IMR-90 (cell line): ENCODE measurements around the gene COLEC12. TPM values are rescaled to one million over a fixed set of nuclear protein-coding genes. Genes with fewer than 3 reads are reported as not detected.

Source experiments
- ATAC-seq: fragments of 200-7000 bp; cut with Tn5 transposase; 2 replicates; pipeline ENCODE4 v1.9.1; 2020; ENCODE audit warnings: low read depth, mild to moderate bottlenecking, moderate library complexity
- BruUV-seq: library from RNA; stranded (reverse); fragments of 400-500 nt; replicated peaks from 2 replicates; lab custom pipeline; 2021; lab: Mats Ljungman, UMichigan
- CTCF ChIA-PET: fragments of 300-600 bp; formaldehyde crosslinking; extraction: SDS; loops from one replicate; lab custom pipeline; 2021; ENCODE audit warnings: antibody characterized with exemption; lab: Yijun Ruan, JAX
- POLR2A ChIA-PET: fragments of 300-600 bp; sonication (Branson Sonifier 250); formaldehyde crosslinking; loops from one replicate; lab custom pipeline; 2022; ENCODE audit warnings: antibody characterized with exemption; ENCODE audit not compliant: unreplicated experiment; lab: Charles Lee
- DNase-seq: peaks from one replicate; pipeline ENCODE4 v3.0.0; 2013
- H2AFZ ChIP-seq: replicated peaks from 2 replicates; pipeline ENCODE3; 2013; ENCODE audit warnings: low read length, mild to moderate bottlenecking; ENCODE audit not compliant: poor library complexity
- H2AK5ac ChIP-seq: 2 replicates; pipeline ENCODE4 v1.6.1; 2013; ENCODE audit warnings: low read depth, low read length, inconsistent platforms
- H2AK9ac ChIP-seq: replicated peaks from 2 replicates; pipeline ENCODE3; 2013; ENCODE audit warnings: mild to moderate bottlenecking, low read depth, low read length, moderate library complexity; ENCODE audit not compliant: poor library complexity
- H2BK120ac ChIP-seq: 2 replicates; pipeline ENCODE4 v1.6.1; 2013; ENCODE audit warnings: low read depth, low read length, inconsistent platforms
- H2BK15ac ChIP-seq: 3 replicates; pipeline ENCODE4 v1.6.1; 2013; ENCODE audit warnings: low read depth, low read length, inconsistent platforms
- H2BK20ac ChIP-seq: 2 replicates; pipeline ENCODE4 v1.6.1; 2013; ENCODE audit warnings: low read depth, mild to moderate bottlenecking, inconsistent platforms, low read length, moderate library complexity
- H2BK5ac ChIP-seq: 2 replicates; pipeline ENCODE4 v1.6.1; 2013; ENCODE audit warnings: mild to moderate bottlenecking, low read depth, low read length, inconsistent platforms; ENCODE audit not compliant: poor library complexity, severe bottlenecking
- H3K14ac ChIP-seq: replicated peaks from 2 replicates; pipeline ENCODE4 v1.6.1; 2013; ENCODE audit warnings: low read depth, low read length, inconsistent platforms
- H3K18ac ChIP-seq: 2 replicates; pipeline ENCODE4 v1.6.1; 2013; ENCODE audit warnings: low read depth, low read length, control low read depth
- H3K23ac ChIP-seq: 2 replicates; pipeline ENCODE4 v1.6.1; 2013; ENCODE audit warnings: low read depth, low read length, inconsistent platforms
- H3K27ac ChIP-seq: 2 replicates; pipeline ENCODE4 v1.5.1; 2013; ENCODE audit warnings: mild to moderate bottlenecking, control low read depth, low read length; ENCODE audit not compliant: insufficient read depth
- H3K27me3 ChIP-seq: 2 replicates; pipeline ENCODE4 v1.6.1; 2013; ENCODE audit warnings: low read length; ENCODE audit not compliant: control insufficient read depth, insufficient read depth
- H3K36me3 ChIP-seq: 2 replicates; pipeline ENCODE4 v1.6.1; 2013; ENCODE audit warnings: low read length, mixed read lengths; ENCODE audit not compliant: control insufficient read depth, insufficient read depth
- H3K4ac ChIP-seq: 2 replicates; pipeline ENCODE4 v1.6.1; 2013; ENCODE audit warnings: low read depth, low read length, inconsistent platforms
- H3K4me1 ChIP-seq: 2 replicates; pipeline ENCODE4 v1.6.1; 2013; ENCODE audit warnings: low read length, mixed read lengths; ENCODE audit not compliant: control insufficient read depth, insufficient read depth
- H3K4me2 ChIP-seq: 2 replicates; pipeline ENCODE4 v1.6.1; 2013; ENCODE audit warnings: low read depth, mild to moderate bottlenecking, control low read depth, low read length, moderate library complexity
- H3K4me3 ChIP-seq: 2 replicates; pipeline ENCODE4 v1.5.1; 2013; ENCODE audit warnings: low read depth, mild to moderate bottlenecking, control low read depth, low read length, moderate library complexity; ENCODE audit not compliant: insufficient read depth
- H3K56ac ChIP-seq: 2 replicates; pipeline ENCODE4 v1.6.1; 2013; ENCODE audit warnings: low read length, inconsistent platforms; ENCODE audit not compliant: insufficient read depth; ENCODE audit errors: extremely low read depth
- H3K79me1 ChIP-seq, 2 experiments: 2 replicates each; pipeline ENCODE4 v1.6.1; 2013; ENCODE audit warnings: low read length in 2 of 2, inconsistent platforms in 1 of 2, low read depth in 1 of 2
- H3K9ac ChIP-seq: 2 replicates; pipeline ENCODE4 v1.6.1; 2013; ENCODE audit warnings: low read depth, low read length, control low read depth
- H3K9me1 ChIP-seq: 2 replicates; pipeline ENCODE4 v1.6.1; 2013; ENCODE audit warnings: low read length, inconsistent platforms; ENCODE audit not compliant: insufficient read depth
- H3K9me3 ChIP-seq: 2 replicates; pipeline ENCODE4 v1.6.1; 2013; ENCODE audit warnings: low read length; ENCODE audit not compliant: control insufficient read depth, insufficient read depth
- H4K20me1 ChIP-seq: 2 replicates; pipeline ENCODE4 v1.6.1; 2013; ENCODE audit warnings: low read length, inconsistent platforms; ENCODE audit not compliant: insufficient read depth
- H4K5ac ChIP-seq: 2 replicates; pipeline ENCODE4 v1.6.1; 2013; ENCODE audit warnings: mild to moderate bottlenecking, low read depth, low read length, control low read depth
- H4K8ac ChIP-seq, 2 experiments: 2 replicates each; pipeline ENCODE4 v1.6.1; 2013; ENCODE audit warnings: low read depth in 2 of 2, low read length in 2 of 2, control low read depth in 1 of 2, inconsistent platforms in 1 of 2
- H4K91ac ChIP-seq: 2 replicates; pipeline ENCODE4 v1.6.1; 2013; ENCODE audit warnings: low read depth, low read length, inconsistent platforms; ENCODE audit not compliant: insufficient read depth
- CEBPB ChIP-seq: IDR thresholded peaks from 2 replicates; pipeline ENCODE4 v1.6.1; 2012; ENCODE audit warnings: low read depth, low read length, improper control_type of control experiment
- POLR2A ChIP-seq: IDR thresholded peaks from 2 replicates; pipeline ENCODE4 v1.6.1; 2012; ENCODE audit warnings: mild to moderate bottlenecking, low read depth, low read length
- RAD21 ChIP-seq: IDR thresholded peaks from 2 replicates; pipeline ENCODE4 v1.6.1; 2012; ENCODE audit warnings: low read length, improper control_type of control experiment
- WGBS, 2 experiments: methylation state at CpG; one replicate each; pipeline versions ENCODE4 v1.1.5 to v1.1.7; 2013; ENCODE audit warnings: missing lambda C conversion rate in 2 of 2; ENCODE audit not compliant: insufficient read length in 1 of 2; ENCODE audit errors: extremely low coverage in 2 of 2; 5-methylcytosine and 5-hydroxymethylcytosine counted together
- dilution Hi-C: fragments of 300-500 bp; cut with HindIII; formaldehyde crosslinking; loops from one replicate; pipeline ENCODE4 v1.14.3; 2018; ENCODE audit warnings: low sequenced_read_pairs; ENCODE audit not compliant: unreplicated experiment
- in situ Hi-C: fragments of 300-500 bp; cut with MboI; formaldehyde crosslinking; loops from 3 replicates; pipeline ENCODE4 v1.14.3; 2019; ENCODE audit warnings: low sequenced_read_pairs, inconsistent platforms, mixed read lengths
- intact Hi-C: fragments of 100-400 bp; cut with micrococcal nuclease; formaldehyde crosslinking; loops from 2 replicates; pipeline ENCODE4 v1.10.0; 2022
- polyA plus RNA-seq, 3 experiments: library from polyadenylated mRNA; depleted of rRNA; stranded (reverse); fragments of >200 nt; gene quantifications; 2 replicates each; pipeline ENCODE4 v1.2.3, GENCODE V29; 2012; ENCODE audit warnings: low replicate concordance in 1 of 3
- total RNA-seq: library from RNA; depleted of rRNA; stranded (reverse); fragments of >200 nt; gene quantifications from 2 replicates; pipeline ENCODE4 v1.2.3, GENCODE V29; 2012
- TF ChIP-seq, protein P1 (sequence below): fragments of 150-350 bp; IDR thresholded peaks from 2 replicates; pipeline ENCODE4 v1.6.1; 2016; ENCODE audit warnings: low read depth, mild to moderate bottlenecking, low read length, moderate library complexity, borderline replicate concordance

The COLEC12 gene
- total and polyA plus RNA-seq, 2 of the 4 experiments (the other 2 are of a cell fraction) = 1.0 to 2.3 TPM

DNA sequence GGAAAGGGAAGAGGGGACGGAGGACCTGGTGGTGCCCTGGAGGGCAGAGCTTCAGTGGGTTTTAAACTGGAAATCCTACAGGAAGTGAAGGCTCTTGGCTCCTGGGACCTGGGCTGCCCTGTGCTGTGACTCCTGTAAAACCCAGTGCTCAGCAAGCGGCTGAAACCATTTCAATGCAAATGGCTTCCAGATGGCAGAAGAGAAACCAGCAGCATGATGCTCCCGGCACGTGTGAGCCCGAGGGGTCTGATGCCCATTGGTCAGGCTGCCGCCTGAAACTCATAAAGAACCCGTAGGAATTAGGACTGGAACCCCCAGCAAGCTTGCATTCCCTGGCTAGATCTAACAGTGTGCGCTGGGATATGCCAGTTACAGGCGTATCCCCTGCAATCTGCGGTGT lies 123.4 kb downstream of the COLEC12 start:
- POLR2A ChIA-PET = no interaction called here
- in situ Hi-C loops = no loop called here
- 89% methylated on average over 6 of the region's 10 CpGs; no CpG with 5 or more reads in 1 of the 2 experiments for WGBS, 2 experiments

More for the DNA sequence above, 123.4 kb downstream of the COLEC12 start:
- Histone ChIP-seq H3K9me3 (no peaks in the 10 kb centered on the region), H3K4me1 (peaks cover 7% of the 10 kb centered on the region; the same call in 1 of the 2 replicates), H4K8ac (no peak overlapping the region), H2BK5ac (no peak overlapping the region), H2AFZ (no peak overlapping the region), H3K4ac (no peak overlapping the region), H3K14ac (no peak overlapping the region), H3K79me1 (no peaks in the 10 kb centered on the region), H3K4me3 (no peak overlapping the region), H3K27ac (no peak overlapping the region), H2BK15ac (no peak overlapping the region), H3K9ac (no peak overlapping the region), H4K5ac (no peak overlapping the region), H2BK120ac (no peak overlapping the region), H2AK5ac (no peak overlapping the region), H2BK20ac (no peak overlapping the region), H2AK9ac (no peak overlapping the region), H3K56ac (no peak overlapping the region), H3K27me3 (peaks cover 6% of the 10 kb centered on the region), H3K18ac (no peak overlapping the region), H3K9me1 (peaks cover 3% of the 10 kb centered on the region; the same call in 1 of the 2 replicates), H4K20me1 (no peaks in the 10 kb centered on the region), H4K91ac (no peak overlapping the region), H3K4me2 (no peak overlapping the region), H3K23ac (no peak overlapping the region), H3K36me3 (no peaks in the 10 kb centered on the region)
- CTCF ChIA-PET = no interaction called here
- BruUV-seq = no TSS peak
- dilution Hi-C loops = no loop called here
- ATAC-seq (no peak), DNase-seq (no peak)
- no peak for TF ChIP-seq CEBPB
- TF ChIP-seq, protein P1, sequence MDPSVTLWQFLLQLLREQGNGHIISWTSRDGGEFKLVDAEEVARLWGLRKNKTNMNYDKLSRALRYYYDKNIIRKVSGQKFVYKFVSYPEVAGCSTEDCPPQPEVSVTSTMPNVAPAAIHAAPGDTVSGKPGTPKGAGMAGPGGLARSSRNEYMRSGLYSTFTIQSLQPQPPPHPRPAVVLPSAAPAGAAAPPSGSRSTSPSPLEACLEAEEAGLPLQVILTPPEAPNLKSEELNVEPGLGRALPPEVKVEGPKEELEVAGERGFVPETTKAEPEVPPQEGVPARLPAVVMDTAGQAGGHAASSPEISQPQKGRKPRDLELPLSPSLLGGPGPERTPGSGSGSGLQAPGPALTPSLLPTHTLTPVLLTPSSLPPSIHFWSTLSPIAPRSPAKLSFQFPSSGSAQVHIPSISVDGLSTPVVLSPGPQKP = no peak
- TF ChIP-seq POLR2A = no peak
- TF ChIP-seq RAD21 = no peak
- intact Hi-C loops = no loop called here
